Ovary (tissue), 3 donors: ENCODE results near the gene C18orf54.

Source experiments
- POLR2A ChIP-seq: fragments of 450-650 bp; IDR thresholded peaks from one replicate; pipeline ENCODE4 v1.6.1; 2017; ENCODE audit warnings: antibody characterized with exemption, mild to moderate bottlenecking, moderate library complexity
- TF ChIP-seq, protein P1 (sequence below), 3 donors: fragments of 450-650 bp in 2 of 3; fragments of 200-600 bp in 1 of 3; IDR thresholded peaks; one replicate each; pipeline versions ENCODE4 v1.5.1 to v1.8.0; 2016 to 2022; ENCODE audit warnings: antibody characterized with exemption in 3 of 3, mild to moderate bottlenecking in 1 of 3
- donor health status: DM: no; HTN: no; CAD: no.

- TF ChIP-seq, protein P1, sequence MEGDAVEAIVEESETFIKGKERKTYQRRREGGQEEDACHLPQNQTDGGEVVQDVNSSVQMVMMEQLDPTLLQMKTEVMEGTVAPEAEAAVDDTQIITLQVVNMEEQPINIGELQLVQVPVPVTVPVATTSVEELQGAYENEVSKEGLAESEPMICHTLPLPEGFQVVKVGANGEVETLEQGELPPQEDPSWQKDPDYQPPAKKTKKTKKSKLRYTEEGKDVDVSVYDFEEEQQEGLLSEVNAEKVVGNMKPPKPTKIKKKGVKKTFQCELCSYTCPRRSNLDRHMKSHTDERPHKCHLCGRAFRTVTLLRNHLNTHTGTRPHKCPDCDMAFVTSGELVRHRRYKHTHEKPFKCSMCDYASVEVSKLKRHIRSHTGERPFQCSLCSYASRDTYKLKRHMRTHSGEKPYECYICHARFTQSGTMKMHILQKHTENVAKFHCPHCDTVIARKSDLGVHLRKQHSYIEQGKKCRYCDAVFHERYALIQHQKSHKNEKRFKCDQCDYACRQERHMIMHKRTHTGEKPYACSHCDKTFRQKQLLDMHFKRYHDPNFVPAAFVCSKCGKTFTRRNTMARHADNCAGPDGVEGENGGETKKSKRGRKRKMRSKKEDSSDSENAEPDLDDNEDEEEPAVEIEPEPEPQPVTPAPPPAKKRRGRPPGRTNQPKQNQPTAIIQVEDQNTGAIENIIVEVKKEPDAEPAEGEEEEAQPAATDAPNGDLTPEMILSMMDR (IDR thresholded peaks at IDR 0.05) = no peak
- no peak for TF ChIP-seq POLR2A
Observed at GRCh38 chr18:54327818-54328217, 29.9 kb upstream of the C18orf54 start.
